ENCODE measurements around the gene DNAJC16.
A peak's percentile ranks its signal among the peaks of the same experiment; 100 is the strongest.

DNAJC16 gene

GRCh38 chr1:15540186-15540585 is 13.5 kb downstream of the DNAJC16 start:
- DNase-seq (ENCODE audit: low read depth) = no peak

GRCh38 chr1:15541231-15541792 is 14.7 kb downstream of the DNAJC16 start:
- DNase-seq (ENCODE audit: low read depth) = no peak

- no peak for DNase-seq (ENCODE audit: low read depth)
Measured at GRCh38 chr1:15542388-15543250, 16.0 kb downstream of the DNAJC16 start.

- DNase-seq (ENCODE audit: low read depth) = no peak
Measured at GRCh38 chr1:15543251-15543588, 16.6 kb downstream of the DNAJC16 start.

- no peak for DNase-seq (ENCODE audit: low read depth)
Measured at GRCh38 chr1:15543589-15544568, 17.2 kb downstream of the DNAJC16 start.

GRCh38 chr1:15546641-15547040 is 20.0 kb downstream of the DNAJC16 start:
- DNase-seq (ENCODE audit: low read depth) = no peak

GRCh38 chr1:15550573-15550972 is 23.9 kb downstream of the DNAJC16 start:
- DNase-seq (ENCODE audit: low read depth) = no peak

- DNase-seq (ENCODE audit: low read depth) = no peak
Measured at GRCh38 chr1:15557008-15557407, 30.4 kb downstream of the DNAJC16 start.

- DNase-seq (ENCODE audit: low read depth) = peak; percentile 31
Measured at GRCh38 chr1:15557594-15557993, 30.9 kb downstream of the DNAJC16 start.

GRCh38 chr1:15558516-15558915 is 31.9 kb downstream of the DNAJC16 start:
- no peak for DNase-seq (ENCODE audit: low read depth)

- no peak for DNase-seq (ENCODE audit: low read depth)
Measured at GRCh38 chr1:15559189-15559810, 32.7 kb downstream of the DNAJC16 start.

- no peak for DNase-seq (ENCODE audit: low read depth)
Measured at GRCh38 chr1:15568387-15569073, 41.9 kb downstream of the DNAJC16 start.

- DNase-seq (ENCODE audit: low read depth) = no peak
Measured at GRCh38 chr1:15570861-15571260, 44.2 kb downstream of the DNAJC16 start.

GRCh38 chr1:15571266-15571665 is 44.6 kb downstream of the DNAJC16 start:
- DNase-seq (ENCODE audit: low read depth) = no peak

- no peak for DNase-seq (ENCODE audit: low read depth)
Measured at GRCh38 chr1:15573477-15573876, 46.8 kb downstream of the DNAJC16 start.

- no peak for DNase-seq (ENCODE audit: low read depth)
Measured at GRCh38 chr1:15574741-15575140, 48.1 kb downstream of the DNAJC16 start.

GRCh38 chr1:15575549-15576150 is 49.0 kb downstream of the DNAJC16 start:
- DNase-seq (ENCODE audit: low read depth) = no peak

GRCh38 chr1:15577691-15578090 is 51.0 kb downstream of the DNAJC16 start:
- no peak for DNase-seq (ENCODE audit: low read depth)

GRCh38 chr1:15578921-15579682 is 52.5 kb downstream of the DNAJC16 start:
- DNase-seq (ENCODE audit: low read depth) = no peak

- DNase-seq (ENCODE audit: low read depth) = no peak
Measured at GRCh38 chr1:15579683-15580047, 53.0 kb downstream of the DNAJC16 start.
